HG03558 (cell line): ENCODE measurements around the gene PIP5KL1.
"Not testable (repeated sequence)": the region's sequence is repeated elsewhere in the genome, so short reads cannot be mapped to it uniquely, and the experiment has no call there.

Source experiments
- ATAC-seq: cut with Tn5 transposase; IDR thresholded peaks from one replicate; pipeline ENCODE4 v1.9.1; 2021; ENCODE audit warnings: moderate number of reproducible peaks; ENCODE audit not compliant: unreplicated experiment; ENCODE audit errors: extremely low read depth

Gene PIP5KL1

DNA sequence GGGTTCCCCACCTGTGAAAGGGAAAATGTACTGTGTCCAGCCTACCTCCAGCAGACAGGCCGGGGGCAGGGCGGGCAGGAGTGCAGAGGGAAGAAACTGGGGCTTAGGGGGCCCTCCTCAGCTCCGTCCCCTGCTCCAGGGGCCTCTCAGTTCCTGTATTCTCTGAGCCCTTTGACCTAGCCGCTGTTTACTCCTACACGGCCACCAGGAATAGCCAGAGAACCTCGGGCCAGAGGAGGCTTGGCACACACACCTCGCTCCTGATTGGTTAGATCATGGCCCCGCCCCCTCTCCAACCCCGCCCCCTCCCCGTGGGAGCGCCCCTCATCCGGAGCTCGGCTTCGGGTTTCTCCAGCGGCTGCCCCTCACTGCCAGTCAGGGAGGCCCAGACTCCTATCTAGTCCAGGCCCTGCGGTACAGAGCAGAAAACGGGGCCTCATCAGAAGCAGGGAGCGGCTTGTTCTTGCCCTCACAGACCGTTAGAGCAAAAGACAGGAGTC is 33.3 kb downstream of the PIP5KL1 start:
- no peak for ATAC-seq

GRCh38 chr9:127896395-127897192 is 34.0 kb downstream of the PIP5KL1 start:
- no peak for ATAC-seq

DNA sequence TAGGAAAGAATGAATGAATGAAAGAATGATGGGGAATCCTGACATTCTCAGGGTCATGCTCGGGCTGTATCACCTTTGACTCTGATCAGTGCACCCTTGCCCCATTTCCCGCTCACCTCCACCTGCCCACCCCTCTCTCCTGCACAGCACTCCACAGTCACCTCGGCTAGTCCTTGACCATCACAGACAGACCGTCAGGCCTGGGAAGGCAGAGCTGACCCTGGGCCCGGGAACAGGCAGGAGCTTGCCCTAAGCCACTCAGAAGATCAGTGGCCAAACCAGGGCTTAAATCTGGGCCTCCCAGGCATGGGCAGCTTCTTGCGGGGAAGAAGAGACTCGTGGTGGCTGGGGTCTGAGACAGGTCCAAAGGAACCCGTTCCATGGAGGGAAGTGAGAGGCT is 34.8 kb downstream of the PIP5KL1 start:
- no peak for ATAC-seq

- no peak for ATAC-seq
Measured at GRCh38 chr9:127893392-127893791, 37.2 kb downstream of the PIP5KL1 start.

GRCh38 chr9:127892831-127893230 is 37.7 kb downstream of the PIP5KL1 start:
- ATAC-seq, result no peak

- ATAC-seq, result no peak
Measured at GRCh38 chr9:127890053-127890452, 40.5 kb downstream of the PIP5KL1 start.

DNA sequence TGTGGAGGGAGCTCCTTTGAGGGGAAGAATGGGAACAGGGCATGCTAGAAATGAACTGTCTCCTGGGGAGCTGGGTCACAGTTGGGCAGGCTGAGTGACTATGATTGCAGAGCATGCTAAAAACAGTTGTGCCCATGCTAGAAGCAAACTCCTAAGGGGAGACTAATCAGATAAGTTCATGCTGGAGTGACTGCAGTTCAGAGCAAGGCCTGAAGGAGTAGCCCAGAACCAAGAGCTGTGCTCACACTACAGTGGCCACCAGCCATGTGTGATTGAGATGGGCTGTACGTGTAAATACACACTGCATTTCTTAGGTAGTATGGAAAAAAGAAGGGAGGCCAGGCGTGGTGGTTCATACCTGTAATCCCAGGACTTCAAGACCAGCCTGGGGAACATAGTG is 42.8 kb downstream of the PIP5KL1 start:
- ATAC-seq, result no peak

DNA sequence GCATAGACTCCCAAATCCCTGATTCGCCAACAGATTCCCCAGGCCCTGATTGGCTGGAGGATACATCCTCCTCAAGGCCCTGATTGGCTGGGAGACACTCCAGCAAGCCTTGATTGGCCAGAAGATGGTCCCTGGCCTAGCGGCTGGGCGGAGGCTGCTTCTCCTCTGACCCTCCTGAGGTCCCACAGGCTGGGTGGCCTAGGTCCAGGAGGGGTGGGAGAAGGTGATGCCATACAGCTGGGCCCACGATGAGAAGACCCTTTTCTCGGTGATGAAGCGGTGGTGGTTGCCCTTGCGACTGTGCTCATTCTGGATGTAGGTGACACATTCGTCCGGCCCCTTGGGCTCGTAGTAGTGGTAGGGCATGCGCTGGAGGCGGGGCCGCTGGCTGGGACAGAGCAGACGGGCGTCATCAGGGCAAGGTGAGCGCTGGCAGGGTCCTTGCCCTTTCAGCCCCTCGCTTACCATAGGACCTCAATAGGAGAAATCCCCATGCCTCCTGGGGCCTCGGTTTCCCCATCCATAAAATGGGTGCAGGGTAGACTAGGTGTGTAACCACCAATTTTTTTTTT is 44.1 kb downstream of the PIP5KL1 start:
- no peak for ATAC-seq

- ATAC-seq, result no peak
Measured at GRCh38 chr9:127885508-127886281, 44.9 kb downstream of the PIP5KL1 start.

GRCh38 chr9:127884976-127885490 is 45.5 kb downstream of the PIP5KL1 start:
- ATAC-seq, result no peak

GRCh38 chr9:127884427-127884911 is 46.1 kb downstream of the PIP5KL1 start:
- ATAC-seq, result no peak

DNA sequence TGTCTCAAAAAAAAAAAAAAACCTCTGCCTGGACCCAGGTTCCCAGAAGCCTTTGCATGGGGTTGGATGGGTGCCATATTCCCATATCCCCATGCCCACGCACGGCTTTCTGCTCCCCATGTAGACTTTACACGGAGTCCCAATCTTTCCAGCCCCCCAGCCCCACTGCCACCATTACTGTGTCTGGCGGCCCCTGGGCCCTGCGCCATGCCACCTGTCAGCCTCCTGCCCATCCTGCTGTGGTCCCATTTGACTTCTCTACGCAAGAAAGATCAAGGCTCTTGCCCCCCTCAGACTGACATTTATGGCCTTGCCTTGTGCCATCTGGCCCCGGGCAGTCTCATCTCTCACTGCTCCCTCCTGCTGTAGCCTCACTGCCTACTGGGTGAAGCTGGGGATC is 46.6 kb downstream of the PIP5KL1 start:
- no peak for ATAC-seq

GRCh38 chr9:127881715-127882114 is 48.9 kb downstream of the PIP5KL1 start:
- not testable (repeated sequence) for ATAC-seq

DNA sequence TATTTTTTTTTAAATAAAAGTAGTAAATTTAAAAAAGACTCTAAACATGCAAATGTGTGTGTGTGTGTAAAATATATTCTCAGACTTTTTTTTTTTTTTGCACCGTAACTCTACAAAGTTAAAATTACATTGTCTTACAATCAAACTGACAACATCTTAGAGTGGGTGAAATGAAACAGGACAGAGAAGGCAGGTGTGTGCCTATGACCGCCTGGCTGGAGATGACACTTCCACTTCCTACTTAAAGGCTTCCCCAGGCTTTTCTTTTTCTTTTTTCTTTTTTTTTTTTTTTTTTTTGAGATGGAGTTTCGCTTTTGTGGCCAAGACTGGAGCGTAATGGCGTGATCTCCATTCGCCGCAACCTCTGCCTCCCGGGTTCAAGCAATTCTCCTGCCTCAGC is 50.4 kb downstream of the PIP5KL1 start:
- ATAC-seq, result no peak

DNA sequence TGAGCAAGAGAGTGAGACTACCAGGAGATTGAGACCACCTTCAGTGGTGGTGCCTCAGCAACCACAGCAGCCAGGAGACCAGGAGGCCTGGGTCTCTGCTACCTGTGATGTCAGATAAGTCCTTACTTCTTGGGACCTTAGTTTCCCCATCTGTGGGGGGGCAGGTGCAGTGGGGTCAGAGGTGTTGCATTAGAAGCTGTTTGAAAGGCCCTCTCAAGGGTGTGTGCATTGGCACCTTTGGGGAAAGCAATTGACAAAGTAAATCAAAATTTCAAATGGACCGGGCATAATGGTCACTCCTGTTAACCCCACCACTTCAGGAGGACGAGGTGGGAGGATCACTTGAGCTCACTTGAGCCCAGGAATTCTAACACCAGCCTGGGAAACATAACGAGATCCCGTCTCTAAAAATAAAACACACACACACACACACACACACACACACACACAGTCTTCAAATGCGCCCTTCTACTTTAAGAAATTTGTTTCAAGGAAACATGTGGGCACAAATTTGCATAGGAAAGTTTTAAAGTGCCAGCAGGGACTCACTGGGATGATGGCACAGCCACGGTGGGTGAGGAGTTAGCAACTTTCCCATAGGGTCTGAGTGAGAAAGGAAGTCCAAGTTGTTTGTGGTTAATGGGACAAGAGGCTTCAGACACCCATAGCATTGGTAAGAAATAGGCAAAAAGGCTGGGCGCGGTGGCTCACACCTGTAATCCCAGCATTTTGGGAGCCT is 51.8 kb downstream of the PIP5KL1 start:
- ATAC-seq, result no peak

DNA sequence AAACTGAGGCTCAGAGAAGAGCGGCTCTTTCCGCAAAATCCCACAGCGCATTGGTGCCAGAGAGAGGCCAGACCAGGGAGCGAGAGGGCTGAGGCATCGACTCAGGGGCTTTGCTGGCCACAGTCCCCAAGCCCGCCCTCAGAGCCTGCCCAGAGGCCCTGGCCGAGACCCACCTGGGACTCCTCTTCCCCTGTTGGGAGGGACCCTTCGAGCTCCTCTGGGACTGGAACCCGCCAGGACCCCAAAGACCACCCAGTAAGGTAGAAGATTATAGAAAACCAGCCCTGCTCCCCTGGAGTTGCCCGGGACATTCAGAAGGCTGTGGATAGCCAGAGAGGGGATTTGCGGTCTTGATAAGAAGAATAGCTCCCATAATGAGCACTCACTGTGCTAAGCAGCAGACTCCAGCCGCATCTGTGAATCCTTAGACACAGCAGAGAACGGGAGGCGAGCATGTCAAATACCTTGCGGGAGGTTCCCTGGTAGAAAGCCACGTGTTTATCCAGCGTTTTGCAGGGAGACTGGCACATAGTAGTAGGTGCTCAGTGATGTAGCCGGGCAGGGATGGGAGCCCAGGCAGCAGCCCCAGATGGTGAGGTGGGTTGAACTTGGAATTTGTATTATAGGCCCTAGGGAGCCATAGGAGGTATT is 52.5 kb downstream of the PIP5KL1 start:
- no peak for ATAC-seq

DNA sequence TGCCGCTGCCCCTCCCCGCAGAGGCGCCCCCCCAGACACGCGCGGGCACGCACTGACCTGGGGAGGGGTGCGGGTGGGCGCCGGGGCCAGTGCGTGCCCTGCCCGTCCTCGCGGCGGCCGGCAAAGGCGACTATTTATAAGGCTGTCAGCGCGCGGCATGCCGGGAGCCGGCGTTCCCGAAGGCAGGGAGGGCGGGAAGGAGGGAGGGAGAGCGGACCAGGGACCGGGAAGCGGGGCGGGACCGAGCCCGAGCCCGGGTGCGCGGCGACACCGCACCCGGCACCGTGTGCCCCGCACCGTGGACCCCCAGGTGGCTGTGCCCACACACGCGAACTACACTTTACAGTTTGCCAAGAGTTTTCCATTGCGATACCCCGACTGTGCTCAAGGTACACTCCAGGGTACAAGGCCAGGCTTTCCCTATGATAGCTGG is 53.0 kb downstream of the PIP5KL1 start, which contains the start of gene AK1:
Gene AK1, minus strand, starts transcription at position 110 of the 433 bp plus-strand sequence. CDS start 3,058 bp downstream, outside the sequence.
- ATAC-seq, result no peak

- ATAC-seq, result no peak
Measured at GRCh38 chr9:127876764-127877562, 53.6 kb downstream of the PIP5KL1 start.
